Upper lobe of left lung (tissue), 4 donors: Measurements from ENCODE around the gene STOX1.

Experiments used
- CTCF ChIP-seq, 6 experiments: fragments of 450-650 bp in 4 of 6; fragments of 200-600 bp in 2 of 6; sonication (generic) in 2 of 6; IDR thresholded peaks; one replicate each; pipeline ENCODE4 v1.5.1; 2016 to 2019; ENCODE audit warnings: antibody characterized with exemption in 6 of 6
- EP300 ChIP-seq, 4 donors: sonication (generic); formaldehyde crosslinking; IDR thresholded peaks; one replicate each; pipeline ENCODE4 v1.5.1; 2017; ENCODE audit warnings: antibody characterized with exemption in 4 of 4, control low read depth in 2 of 4

DNA sequence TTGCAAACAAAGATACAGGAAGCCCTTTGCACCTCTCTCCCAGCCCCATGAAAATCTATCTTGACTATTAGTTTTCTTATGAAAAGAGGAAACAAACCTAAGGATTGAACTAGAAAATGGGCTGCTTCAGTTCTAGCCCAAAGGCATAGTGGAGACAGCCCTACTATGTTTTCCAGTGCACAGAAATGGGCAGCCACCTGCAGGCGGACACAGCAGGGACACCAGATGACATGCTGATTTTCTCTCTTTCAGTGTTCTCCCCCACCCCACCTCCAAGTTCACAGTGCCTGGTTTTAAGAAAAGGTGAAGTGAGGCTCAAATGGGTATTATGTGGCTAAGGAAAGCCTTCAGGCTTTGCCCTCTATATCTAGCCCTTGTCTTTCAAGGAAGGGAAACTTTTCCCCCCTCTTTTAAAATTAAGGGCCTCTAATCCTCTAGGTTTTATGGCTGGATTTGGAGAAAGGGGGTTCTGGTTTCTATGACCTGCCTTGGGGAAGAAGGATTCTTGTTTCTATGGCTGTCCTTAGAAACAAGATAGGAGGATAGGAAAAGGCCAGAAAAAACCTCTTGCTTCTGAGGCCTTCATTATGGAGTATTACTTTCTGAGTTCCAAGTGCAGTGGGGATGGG, 50.3 kb downstream of the STOX1 start:
- TF ChIP-seq CTCF (IDR thresholded peaks at IDR 0.05) (no peak), EP300 (IDR thresholded peaks at IDR 0.05) (no peak)
